ENCODE results near the gene SH3TC1.

The SH3TC1 gene

DNA sequence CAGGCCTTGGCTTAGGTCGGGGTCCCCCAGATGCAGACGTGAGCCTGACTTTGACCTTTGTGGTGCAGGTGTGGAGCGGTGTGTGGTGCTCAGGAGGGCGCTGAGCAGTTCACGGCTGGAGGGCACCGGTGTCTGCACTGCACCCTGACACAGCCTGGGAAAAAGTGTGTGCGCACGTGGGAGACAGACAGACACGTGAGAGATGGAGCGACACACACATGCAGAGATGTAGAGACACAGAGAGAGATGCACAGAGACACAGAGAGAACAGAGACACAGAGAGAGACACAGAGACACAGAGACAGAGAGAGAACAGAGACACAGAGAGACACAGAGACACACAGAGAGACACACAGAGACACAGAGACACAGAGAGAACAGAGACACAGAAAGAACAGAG is 64.3 kb downstream of the SH3TC1 start:
- no peak for DNase-seq (ENCODE audit: low spot score)

DNA sequence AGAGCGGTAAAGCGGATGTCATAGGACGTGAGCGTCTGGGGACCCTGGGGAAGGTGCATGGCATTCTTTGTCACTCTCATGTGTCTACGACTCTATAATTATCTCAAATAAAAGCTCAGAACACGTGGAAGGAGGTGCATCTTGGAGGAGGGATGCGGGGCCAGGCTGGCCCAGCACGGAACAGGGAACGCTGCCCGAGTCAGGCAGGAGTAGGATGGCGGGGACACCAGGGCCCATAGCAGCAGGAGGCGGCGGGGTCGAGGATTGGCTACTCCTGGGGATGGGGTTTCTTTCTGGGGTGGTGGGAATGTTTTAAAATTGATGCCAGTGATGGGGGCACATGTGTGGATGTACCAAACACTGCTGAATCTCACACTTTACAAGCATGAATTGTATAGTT is 65.0 kb downstream of the SH3TC1 start:
- no peak for DNase-seq (ENCODE audit: low spot score)

DNA sequence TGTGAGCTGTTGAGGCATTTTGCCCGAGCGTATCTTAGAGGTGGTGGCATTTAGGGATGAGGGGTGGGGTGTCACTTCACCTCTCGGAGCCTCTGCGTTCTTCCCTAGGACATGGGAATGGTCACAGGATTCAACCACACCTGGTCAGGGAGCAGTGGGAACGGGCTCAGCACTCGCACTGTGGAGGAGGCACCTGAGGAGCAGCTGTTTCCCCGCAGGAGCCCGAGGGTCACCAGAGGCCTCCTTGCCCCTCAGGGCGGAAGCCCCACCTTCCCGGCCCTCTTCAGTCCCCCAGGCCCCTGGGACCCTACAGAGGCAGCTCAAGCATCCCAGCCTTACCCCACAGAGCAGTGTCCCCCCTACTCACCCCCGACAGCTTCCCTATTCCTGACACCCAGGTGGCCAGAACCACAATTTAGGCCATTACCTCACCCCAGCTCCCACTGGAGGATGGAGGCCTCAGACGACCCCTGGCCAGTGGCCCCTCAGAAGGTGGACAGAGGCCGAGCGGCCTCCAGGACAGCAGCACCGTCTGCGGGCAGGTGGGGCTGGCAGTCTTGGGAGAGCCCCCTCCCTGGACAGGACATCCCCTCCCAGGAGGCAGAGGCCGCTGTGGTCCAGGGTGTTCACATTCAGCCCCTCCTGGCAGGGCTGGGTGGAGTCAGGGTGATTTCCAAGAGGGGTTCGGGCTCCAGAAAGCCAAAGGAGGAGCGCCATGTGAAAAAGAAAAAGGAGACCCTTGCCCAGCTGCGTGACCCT is 66.3 kb downstream of the SH3TC1 start:
- DNase-seq (ENCODE audit: low spot score), result no peak

DNA sequence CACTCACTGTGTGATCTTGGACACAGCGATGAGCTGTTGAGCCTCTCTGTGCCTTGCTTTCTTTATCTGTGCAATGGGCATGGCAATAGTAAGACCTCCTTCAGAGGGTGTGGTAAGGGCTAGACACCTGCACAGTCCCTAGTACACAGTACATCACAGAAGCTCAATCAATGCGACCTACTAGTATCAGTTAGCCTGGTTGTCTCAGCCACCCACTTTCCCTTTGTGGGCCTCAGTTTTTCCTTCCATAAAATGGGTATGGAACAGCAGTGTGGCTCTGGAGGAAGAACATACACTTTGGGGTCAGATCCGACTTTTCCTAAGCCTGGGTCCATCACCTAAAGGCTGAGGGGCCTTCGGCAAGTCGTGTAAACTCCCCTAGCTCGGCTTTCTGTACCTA is 67.0 kb downstream of the SH3TC1 start:
- no peak for DNase-seq (ENCODE audit: low spot score)

DNA sequence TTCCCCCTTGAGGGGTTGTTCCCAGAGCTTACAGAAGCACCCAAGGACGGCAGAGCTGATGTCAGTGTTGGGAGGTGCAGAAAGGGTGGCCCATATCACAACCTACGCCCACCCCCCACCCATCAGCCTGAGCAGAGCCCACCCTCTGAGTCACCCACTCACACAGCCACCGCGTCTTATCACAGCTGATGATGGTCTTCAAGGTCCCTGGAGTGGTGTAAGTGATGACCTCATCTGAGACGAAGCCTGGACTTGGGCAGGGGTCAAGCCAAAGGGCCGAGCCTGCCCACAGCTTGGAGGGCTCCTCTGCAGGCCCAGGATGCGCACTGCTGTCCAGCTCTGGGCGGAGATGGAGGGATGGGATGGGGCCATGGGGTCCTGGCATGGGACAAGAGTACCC is 67.4 kb downstream of the SH3TC1 start:
- no peak for DNase-seq (ENCODE audit: low spot score)

DNA sequence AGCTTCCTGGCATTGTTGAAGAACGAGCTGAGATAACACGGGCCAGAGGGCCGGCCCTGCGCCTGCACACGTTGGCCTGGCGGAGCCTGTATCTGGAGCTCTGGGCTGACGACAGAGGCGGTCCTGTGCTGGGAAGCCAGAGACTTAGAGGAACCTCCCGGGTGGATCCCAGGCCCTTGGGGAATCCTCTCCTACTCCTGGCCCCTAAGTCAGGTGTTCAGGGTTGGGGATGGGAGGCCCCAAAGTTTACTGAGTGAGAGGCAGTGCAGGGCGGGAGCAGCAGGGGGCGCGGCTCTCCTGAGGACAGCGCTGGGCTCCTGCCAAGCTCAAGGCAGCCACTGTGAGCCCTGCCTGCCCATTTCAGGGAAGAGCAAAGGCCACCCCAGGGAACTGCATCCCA is 68.0 kb downstream of the SH3TC1 start:
- DNase-seq (ENCODE audit: low spot score), result peak; percentile 9

DNA sequence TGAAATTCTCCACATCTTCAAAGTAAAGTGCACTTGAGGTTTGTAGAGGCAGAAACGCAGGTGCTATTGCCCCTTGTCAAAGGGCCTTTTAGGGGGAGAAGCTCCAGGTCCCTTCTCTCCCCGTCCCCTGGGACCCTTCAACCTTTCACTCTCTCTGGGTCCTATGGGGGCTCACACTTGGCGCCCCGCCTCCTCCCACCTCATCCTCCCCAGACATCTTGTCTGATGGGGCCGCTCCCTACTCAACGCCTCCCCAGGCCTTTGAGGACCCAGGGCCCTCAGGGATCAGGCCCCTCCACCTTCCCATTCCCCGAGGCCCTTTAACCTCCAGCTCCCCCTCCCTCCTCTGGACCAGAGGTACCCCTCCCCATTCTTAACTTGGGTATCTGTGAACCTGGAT is 69.1 kb downstream of the SH3TC1 start:
- no peak for DNase-seq (ENCODE audit: low spot score)

DNA sequence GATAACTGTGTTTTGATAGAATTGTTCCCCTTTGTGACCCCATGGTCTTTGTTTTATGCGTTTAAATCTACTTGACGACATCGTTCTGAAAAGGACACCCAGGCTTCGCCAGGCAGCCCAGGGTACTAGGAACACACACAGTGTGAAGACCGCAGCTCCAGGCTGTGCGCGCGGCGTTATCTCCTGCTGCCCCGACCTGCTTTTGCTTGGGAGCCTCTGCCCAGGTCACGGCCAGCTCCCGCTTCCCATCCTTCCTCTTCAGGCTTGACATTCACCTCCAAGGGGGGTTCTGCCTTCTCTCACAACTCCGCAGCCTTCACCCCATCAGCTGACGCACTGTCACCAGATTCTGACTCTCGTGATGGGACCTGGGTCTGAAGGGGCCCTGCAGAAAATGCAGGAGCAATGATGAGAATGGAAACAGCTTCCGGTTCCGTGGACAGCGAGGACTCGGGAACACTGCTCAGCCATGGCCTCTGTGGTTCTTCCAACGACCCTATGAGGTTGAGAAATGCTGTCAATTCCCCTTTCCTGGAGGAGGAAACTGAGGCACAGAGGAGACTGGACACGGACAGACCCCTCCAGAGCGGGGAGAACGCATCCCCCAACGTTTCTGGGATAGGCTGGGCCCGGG is 69.9 kb downstream of the SH3TC1 start:
- no peak for DNase-seq (ENCODE audit: low spot score)

DNA sequence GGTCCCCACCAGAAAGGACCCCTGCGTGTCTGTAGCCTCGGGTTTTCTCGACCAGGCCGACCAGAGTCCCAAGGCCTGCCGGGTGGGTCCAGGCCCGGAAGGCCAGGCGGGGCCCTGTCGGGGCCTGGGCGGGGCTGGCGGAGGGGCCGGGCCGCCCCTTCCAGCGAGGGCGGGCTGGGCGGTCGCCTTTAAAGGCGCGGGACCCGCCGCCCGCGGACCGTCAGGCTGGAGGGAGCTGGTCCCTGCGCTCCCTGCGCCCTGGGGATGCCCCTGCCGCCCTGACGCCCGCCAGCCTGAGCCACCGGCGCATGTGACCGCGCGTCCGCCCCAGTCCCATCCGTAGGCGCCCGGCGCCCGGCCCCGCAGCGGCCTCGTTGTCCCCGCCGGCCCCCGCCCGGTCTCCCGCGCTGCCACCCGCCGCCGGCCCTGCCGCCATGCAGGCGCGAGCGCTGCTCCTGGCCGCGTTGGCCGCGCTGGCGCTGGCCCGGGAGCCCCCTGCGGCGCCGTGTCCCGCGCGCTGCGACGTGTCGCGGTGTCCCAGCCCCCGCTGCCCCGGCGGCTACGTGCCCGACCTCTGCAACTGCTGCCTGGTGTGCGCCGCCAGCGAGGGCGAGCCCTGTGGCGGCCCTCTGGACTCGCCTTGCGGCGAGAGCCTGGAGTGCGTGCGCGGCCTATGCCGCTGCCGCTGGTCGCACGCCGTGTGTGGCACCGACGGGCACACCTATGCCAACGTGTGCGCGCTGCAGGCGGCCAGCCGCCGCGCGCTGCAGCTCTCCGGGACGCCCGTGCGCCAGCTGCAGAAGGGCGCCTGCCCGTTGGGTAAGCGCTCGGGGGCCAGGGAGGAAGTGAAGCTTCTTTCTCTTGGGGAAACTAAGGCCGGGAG is 70.7 kb downstream of the SH3TC1 start, which contains the start of gene HTRA3:
Gene HTRA3 (plus strand): TSS at position 220 of the 883 bp plus-strand sequence. CDS start 215 bp downstream, at position 435.
- no peak for DNase-seq (ENCODE audit: low spot score)

DNA sequence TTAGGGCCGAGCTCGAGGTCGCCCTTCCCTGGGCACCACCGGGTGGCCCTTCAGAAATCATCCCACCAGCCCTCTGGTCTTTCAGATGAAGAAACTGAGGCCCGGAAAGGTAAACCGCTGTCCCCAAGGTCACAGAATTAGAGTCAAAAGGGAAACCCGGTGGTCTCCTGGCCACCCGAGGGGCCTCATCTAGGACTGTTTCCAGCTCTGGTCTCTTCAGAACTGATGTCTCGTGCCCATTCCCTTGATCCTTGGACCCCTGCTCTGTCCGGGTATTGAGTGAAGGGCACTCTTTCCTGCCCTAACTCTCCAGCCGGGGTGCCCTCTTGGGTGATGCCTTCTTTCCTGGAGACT is 71.3 kb downstream of the SH3TC1 start:
- DNase-seq (ENCODE audit: low spot score), result no peak

DNA sequence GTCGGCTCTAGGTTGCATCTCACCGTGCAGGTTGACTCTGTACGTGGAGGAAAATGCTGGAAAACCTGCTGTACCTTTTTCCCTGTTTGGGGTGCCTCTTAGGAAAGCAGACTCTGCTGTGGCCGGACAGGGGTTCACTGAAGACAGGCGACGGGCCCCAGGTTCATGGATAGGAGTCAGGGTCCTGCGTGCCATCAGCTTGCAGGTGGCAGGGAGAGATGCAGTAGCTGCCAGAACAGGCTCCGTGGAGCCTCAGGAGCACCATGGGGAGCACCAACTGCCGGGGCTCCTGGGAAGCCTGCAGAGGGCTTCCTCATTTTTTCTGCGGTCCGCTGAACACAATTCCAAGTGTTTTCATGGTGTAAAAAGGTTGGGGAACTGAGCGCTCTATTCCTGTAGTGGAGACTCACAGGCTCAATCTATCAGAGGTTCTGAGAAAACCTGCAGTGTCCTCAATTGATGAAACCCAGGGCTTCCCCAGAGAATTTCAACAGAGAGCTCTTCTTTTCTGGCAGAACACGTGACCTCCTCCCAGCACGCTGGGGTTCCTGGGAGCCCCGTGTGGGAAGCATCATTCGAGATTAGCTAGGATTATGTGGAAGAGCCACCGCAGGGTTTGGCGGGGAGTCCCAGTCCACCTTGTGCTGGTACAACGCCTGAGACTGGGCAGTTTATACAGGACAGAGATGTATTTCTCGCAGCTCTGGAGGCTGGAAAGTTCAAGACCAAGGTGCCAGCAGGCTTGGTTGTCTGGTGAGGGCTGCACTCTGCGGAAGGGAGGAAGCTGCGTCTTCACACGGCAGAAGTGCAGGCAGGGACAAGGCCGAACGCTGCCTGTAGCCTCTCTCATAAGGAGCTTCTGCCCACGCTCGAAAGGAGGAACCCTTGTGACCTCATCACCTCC is 72.1 kb downstream of the SH3TC1 start:
- no peak for DNase-seq (ENCODE audit: low spot score)

DNA sequence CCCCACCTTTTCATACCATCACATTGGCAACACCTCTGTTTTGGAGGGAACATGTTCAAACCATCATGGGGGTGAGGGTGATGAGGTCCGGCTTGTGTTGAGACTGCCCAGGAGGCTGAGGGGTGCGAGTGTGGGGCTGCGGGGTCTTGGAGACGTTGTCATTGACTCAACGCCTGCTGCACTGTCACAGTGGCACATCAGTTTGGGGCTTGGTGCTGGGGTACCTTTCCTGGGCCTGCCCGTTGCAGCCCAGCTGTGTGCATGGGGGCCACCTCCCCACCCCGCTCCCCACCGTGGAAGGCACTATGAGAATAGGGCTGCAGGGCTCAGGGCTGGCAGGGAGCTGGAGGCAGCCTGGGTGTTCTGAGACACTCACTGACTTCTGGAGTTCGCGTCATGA is 72.7 kb downstream of the SH3TC1 start:
- DNase-seq (ENCODE audit: low spot score), result no peak

DNA sequence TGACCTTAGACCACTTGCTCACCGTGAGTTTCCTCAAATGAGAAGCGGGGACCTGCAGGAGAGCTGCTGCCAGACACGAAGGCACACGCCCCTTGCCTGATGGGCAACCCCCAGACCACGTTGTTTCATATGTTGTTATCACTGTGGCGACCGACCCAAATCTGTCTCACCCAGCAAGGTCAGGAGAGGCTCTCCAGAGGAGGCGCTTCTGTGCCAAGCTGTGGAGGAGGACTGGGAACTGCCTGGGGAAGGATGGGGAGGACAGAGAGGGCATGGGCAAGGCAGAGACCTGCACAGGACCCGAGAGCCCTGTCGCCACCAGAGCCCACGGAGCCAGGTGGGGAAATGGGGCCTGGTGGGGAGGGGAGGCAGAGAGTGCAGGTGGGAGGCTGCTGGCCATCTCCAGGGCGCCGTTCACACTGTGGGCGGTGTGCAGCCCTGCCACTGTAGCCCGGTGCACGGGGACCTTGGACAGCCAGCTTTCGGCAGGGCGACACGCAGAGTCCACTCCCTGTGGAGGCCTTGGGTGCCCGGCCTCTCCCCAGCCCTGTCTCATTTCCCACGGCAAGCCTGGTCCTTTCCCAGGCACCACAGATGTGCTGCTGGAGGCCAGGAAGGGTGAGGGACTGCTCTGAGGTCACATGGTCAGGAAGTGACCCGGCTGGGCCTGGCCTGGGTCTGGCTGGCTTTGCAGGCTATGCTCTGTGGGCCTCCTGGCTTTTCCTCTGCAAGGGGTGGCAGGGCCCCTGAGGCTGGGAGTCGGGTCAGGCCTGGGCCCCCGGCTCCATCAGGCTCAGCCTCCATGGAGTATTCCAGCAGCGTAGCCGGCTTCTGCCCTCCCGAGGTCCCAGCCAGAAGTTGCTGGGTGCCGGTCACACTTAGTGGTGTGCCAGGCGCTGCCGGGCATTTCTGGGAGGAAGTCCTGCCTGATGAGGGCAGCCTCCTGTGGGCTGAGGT is 73.7 kb downstream of the SH3TC1 start:
- DNase-seq (ENCODE audit: low spot score), result no peak

DNA sequence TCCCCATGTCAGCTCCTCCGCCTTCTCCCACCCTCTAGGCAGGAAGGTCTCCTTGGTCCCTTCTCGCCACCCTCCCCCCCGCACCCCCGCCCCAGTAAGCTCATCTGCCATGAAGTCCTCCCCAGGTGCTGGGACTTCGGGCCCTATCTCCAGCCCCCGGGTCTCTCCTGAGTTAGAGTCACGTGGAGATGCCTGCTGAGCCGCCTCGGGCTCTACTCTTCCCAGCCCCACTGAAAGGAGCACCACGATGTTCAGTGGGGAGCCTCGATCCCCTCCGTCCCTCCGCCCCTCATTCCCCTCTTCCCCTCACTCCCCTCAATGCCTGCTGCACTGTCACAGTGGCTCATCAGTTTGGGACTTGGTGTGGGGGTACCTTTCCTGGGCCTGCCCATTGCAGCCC is 74.4 kb downstream of the SH3TC1 start:
- DNase-seq (ENCODE audit: low spot score), result no peak

DNA sequence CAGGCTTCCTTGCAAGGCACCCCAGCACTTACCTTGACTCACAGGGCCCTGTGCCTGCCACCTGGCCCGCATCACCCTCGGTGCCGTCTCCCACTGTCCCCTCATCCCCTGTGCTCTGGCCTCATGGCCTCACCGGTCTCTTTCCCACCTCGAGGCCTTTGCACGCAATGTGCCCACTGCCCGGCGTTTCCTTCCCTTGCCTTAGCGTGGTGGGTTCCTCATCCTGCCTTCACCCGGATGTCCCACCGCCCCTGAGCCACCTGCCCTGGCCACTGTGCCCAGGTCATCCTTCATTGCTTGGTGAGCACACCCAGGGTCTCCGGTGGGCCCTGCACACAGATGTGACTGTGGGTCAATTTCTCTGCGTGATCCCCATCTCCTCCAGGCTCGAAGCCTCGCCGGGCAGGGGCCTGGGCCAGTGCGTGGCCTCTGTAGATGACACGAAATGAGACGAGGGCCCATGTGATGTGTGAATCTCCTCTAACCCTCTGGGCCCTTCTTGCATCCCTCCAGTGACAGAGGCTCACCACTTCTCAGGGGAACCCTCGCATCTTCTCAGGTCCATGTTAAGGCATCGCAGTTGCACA is 75.1 kb downstream of the SH3TC1 start:
- DNase-seq (ENCODE audit: low spot score), result no peak

DNA sequence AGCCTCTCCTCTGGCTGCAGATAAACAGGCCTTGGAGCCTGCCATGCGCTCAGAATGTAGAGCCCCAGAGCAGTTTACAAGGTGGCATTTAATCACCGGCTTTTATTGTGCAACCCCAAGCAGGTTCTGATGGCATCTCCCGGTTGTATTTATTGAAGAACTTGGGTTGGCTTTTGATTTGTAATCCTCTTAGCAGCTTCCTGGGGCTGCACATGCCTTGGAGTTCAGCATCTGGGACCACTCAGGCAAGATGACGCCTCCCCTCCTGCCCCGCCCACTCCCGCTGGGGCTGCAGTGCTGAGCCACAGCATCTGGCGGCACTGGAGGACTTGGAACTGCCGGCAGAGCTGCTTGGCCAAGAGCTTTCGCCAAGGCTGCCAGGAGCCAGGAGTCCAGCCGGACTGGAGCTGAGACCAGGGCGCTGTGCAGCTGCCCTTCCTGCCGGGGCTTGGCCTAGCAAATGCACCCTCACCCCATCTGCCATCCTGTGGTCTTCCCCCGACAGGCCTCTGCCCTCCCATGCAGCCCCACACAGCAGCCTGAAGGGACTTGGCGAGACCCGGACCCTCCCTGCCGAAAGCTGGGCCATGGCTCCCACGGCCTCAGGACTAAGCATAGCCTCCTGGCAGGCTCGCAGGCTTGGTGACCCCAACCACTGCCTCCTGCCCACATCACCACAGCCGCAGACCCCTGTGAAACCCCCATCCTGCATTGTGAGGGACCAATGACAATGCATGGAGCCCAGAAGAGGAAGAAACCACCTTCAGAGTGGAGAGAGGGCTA is 75.9 kb downstream of the SH3TC1 start:
- no peak for DNase-seq (ENCODE audit: low spot score)

DNA sequence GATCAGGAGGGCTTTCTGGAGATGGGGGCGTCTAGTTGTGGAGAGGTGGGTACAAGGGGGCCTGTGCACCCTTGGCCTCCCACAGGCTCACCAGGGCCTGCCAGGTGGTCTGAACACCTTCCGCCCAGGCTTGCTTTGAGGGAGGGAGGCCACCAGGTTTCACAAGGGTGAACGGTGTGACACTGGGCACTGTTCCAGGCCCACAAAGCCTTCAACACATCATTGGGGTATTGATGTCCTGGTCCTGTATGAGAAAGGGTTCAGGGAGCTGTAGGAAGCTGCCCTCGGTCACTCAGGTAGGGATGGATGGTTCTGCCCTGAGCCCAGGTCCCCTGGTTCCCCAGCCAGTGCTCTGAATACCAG is 76.4 kb downstream of the SH3TC1 start:
- no peak for DNase-seq (ENCODE audit: low spot score)

DNA sequence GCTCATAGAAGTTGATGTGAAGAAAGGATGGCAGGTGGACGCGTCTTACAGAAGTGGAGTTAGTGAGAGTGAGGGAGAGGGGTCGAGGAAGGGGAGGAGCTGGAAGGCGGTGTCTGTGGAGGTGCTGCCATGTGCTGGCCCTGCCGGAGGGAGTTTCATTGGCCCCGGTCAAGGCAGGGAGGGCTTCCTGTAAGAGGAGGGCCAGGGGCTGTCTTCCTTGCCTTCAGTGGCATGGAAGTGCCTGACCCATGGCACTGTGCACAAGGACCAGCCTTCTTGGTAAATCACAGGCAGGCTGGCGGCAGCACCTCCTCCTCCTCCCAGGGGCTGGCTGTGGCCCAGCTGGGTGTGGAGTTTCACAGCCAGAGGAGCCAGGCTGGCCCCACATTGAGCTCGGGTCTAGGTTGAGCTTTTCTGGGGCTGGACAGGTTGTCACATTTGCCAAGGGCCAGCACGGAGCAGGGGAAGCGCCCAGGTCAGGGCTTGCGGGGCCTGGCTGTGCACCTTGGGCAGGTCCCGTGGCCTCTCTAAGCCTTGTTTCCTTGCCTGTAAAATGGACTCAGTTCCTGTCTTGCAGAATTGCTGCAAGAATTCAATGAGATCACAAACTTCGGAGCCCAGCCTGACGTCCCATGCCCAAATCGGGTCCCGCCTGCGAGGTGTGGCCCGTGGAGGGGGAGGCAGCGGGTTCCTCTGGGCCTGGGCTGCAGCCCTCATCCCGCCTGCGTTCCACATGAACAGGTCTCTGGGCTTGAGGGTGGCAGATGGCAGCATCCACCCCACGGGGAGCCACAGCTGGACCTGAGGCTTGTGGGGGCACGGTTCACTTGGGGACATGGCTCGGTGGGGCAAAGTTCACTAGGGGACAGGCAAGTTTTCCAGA is 77.5 kb downstream of the SH3TC1 start:
- DNase-seq (ENCODE audit: low spot score), result no peak
